Left lung (tissue), 10 donors: ENCODE data around the gene STK24. TPM values are rescaled to one million over a fixed set of nuclear protein-coding genes. Genes with fewer than 3 reads are reported as not detected.

Source experiments
- ATAC-seq: fragments of 200-7000 bp; cut with Tn5 transposase; one replicate; pipeline ENCODE4 v1.9.1; 2020; ENCODE audit warnings: moderate library complexity
- DNase-seq, 4 donors: peaks; one replicate each; pipeline ENCODE4 v3.0.0-alpha.2; 2013 to 2020
- H3K27ac ChIP-seq, 2 donors: fragments of 200-600 bp; sonication (generic) in 1 of 2; one replicate each; pipeline versions ENCODE4 v1.5.0 to v1.8.0; 2020 to 2021
- H3K27me3 ChIP-seq, 2 donors: fragments of 200-600 bp; sonication (generic) in 1 of 2; one replicate each; pipeline versions ENCODE4 v1.5.0 to v1.8.0; 2020 to 2021
- H3K36me3 ChIP-seq, 2 donors: fragments of 200-600 bp; sonication (generic) in 1 of 2; one replicate each; pipeline versions ENCODE4 v1.5.0 to v1.8.0; 2020 to 2021
- H3K4me1 ChIP-seq, 2 donors: fragments of 200-600 bp; one replicate each; pipeline ENCODE4 v1.8.0; 2021
- H3K4me3 ChIP-seq, 2 donors: fragments of 200-600 bp; sonication (generic) in 1 of 2; one replicate each; pipeline versions ENCODE4 v1.5.0 to v1.8.0; 2020 to 2021; ENCODE audit warnings: mild to moderate bottlenecking in 1 of 2
- H3K9me3 ChIP-seq, 2 donors: fragments of 200-600 bp; sonication (generic) in 1 of 2; one replicate each; pipeline versions ENCODE4 v1.5.0 to v1.8.0; 2020 to 2021
- intact Hi-C, 2 donors: fragments of 100-400 bp; cut with DNase I; formaldehyde crosslinking; loops; one replicate each; pipeline versions ENCODE4 v1.11.2 to v1.14.2; 2022
- polyA plus RNA-seq, 6 donors: library from polyadenylated mRNA; unstranded; fragments of 120-200 nt; gene quantifications; one replicate each; pipeline ENCODE4 v1.2.1, GENCODE V29; 2013; ENCODE audit not compliant: insufficient read length in 6 of 6
- total RNA-seq, 2 donors: library from RNA; stranded (reverse); fragmentation: NEBNext Ultra II Directional; extraction: Animal tissue kit (Norgen Biotek cat#: 25700); gene quantifications; one replicate each; pipeline ENCODE4 v1.2.1, GENCODE V29; 2021
- TF ChIP-seq, protein P1 (sequence below), 2 donors: fragments of 200-600 bp; sonication (generic) in 1 of 2; IDR thresholded peaks; one replicate each; pipeline versions ENCODE4 v1.5.0 to v1.8.0; 2021; ENCODE audit warnings: antibody characterized with exemption in 2 of 2
- donor health status: DM: no; HTN: yes; CAD: no.
- donor health status: DM: no; HTN: no; CAD: no.

The STK24 gene
- total and polyA plus RNA-seq, 8 donors = 65.6 to 84.0 (median 75.0) TPM

DNA sequence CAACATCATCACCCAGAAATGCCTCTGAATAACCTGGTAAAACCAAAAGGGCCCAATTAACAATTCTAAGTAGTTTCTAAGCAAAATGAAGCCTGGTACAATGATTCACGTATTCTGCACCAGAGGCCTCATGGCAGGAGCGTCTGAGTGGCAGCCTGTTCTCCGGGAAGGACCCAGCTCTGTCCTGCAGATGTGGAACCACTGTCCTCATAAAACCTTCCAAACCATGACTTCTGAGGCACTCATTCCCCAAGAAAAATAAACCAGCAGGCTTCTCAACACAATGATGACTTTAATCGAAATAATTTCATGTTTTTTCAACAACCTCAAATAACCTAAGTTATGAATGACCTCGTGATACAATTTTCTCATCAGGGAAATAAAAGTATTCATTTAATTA lies 89.9 kb downstream of the STK24 start:
- no peaks in the 10 kb centered on the region for H3K27me3 ChIP-seq
- no peak overlapping the region for H3K4me3 ChIP-seq
- ATAC-seq (no peak), DNase-seq (no peak)
- H3K4me1 ChIP-seq = peaks cover 30 to 59% of the 10 kb centered on the region in 2 donors
- no peak overlapping the region for H3K27ac ChIP-seq
- TF ChIP-seq, protein P1, sequence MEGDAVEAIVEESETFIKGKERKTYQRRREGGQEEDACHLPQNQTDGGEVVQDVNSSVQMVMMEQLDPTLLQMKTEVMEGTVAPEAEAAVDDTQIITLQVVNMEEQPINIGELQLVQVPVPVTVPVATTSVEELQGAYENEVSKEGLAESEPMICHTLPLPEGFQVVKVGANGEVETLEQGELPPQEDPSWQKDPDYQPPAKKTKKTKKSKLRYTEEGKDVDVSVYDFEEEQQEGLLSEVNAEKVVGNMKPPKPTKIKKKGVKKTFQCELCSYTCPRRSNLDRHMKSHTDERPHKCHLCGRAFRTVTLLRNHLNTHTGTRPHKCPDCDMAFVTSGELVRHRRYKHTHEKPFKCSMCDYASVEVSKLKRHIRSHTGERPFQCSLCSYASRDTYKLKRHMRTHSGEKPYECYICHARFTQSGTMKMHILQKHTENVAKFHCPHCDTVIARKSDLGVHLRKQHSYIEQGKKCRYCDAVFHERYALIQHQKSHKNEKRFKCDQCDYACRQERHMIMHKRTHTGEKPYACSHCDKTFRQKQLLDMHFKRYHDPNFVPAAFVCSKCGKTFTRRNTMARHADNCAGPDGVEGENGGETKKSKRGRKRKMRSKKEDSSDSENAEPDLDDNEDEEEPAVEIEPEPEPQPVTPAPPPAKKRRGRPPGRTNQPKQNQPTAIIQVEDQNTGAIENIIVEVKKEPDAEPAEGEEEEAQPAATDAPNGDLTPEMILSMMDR (IDR thresholded peaks at IDR 0.05) = no peak
- no peaks in the 10 kb centered on the region for H3K36me3 ChIP-seq
- intact Hi-C loops = no loop called here
- no peaks in the 10 kb centered on the region for H3K9me3 ChIP-seq

DNA sequence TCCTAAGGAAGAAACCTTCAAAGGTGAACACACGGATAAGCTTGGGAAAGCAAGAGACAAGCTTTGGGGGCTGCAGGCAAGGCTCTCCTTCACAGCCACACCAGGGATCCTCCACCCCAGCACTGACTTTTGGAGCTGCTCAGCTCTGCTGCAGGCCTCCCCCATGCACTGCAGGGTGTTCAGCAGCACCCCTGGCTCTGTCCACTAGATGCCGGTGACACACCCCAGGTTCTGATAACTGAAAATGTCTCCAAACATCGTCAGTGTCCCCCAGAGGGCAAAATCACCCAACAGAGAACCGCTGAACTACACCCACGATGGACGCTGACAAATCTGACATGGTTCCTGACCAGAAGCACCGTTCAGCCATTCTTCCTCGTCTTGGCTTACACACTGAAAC lies 90.5 kb downstream of the STK24 start:
- Histone ChIP-seq H3K27me3 (no peaks in the 10 kb centered on the region), H3K36me3 (peaks cover 0 to under 1% of the 10 kb centered on the region in 2 donors), H3K27ac (no peak overlapping the region), H3K4me1 (peaks cover 30 to 65% of the 10 kb centered on the region in 2 donors), H3K9me3 (no peaks in the 10 kb centered on the region), H3K4me3 (no peak overlapping the region)
- intact Hi-C loops = no loop called here
- no peak for DNase-seq
- TF ChIP-seq, protein P1 (IDR thresholded peaks at IDR 0.05) = no peak
- ATAC-seq = no peak

DNA sequence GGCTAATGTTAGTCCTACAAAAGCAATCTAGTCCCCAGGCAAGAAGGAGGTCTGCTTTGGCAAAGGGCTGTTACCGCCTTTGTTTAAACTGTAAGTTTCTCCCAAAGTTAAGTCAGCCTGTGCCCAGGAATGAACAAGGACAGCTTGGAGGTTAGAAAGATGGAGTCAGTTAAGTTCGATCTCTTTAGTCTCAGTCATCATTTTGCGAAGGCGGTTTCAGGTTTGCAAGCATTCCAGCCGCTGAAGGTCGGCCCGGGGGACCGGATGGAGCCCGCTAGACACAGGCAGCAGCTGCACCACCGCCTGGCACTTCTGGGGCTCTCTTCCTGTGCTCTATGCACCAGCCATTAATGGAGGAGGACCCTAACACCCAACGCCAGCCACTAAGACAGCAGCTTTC lies 91.3 kb downstream of the STK24 start:
- intact Hi-C loops = no loop called here
- Histone ChIP-seq H3K27ac (peak overlapping the region; percentile 88 to 89), H3K4me1 (peaks cover 30 to 73% of the 10 kb centered on the region in 2 donors), H3K27me3 (no peaks in the 10 kb centered on the region), H3K36me3 (peaks cover 0 to 8% of the 10 kb centered on the region in 2 donors), H3K9me3 (no peaks in the 10 kb centered on the region), H3K4me3 (no peak overlapping the region)
- DNase-seq (no peak), ATAC-seq (no peak)
- TF ChIP-seq, protein P1 (IDR thresholded peaks at IDR 0.05) = no peak

DNA sequence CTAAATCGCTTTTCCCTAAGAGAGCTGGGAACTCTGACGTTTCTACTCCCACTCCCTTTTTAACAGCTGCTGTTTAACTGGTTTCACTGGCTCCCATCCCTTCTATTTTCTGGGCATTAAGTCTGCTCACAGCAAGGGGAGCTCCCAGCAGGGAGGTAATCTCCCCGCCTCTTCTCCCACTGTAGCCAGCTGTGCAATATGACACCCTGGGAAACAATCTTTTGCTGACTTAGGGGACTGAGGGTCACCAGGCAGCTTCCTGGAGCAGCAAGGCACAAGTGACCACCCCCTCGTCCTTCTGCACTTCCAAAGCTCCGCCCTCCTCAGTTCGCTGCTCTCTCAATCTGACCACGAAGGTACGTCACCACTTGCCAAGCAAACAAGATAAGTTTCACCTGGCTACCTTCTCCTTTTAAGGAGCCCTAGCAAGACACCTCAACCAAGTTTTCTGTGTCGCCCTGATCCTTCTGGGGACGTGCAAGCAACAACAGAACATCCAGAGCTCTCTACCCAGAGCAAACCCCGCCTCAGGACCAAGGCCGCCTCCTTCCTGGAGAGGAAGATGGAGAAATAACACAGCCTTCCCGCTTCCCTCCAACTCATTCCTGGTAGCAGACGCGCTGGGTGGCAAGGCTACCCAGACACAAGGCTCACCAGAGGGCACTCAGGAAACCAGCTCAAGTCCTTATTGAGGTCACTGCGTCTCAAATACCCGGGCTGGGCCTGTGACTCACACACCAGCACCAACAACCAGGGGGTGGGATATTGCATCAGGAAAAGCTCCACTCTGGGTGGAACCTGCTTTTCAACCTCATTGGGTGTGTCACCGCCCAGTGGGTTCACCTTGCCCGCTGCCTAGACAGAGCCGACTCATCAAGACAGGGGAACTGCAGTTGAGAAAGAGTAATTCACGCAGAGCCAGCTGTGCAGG lies 92.4 kb downstream of the STK24 start:
- Histone ChIP-seq H3K27ac (peak overlapping the region; percentile 88 to 89), H3K9me3 (no peaks in the 10 kb centered on the region), H3K4me1 (peaks cover 30 to 82% of the 10 kb centered on the region in 2 donors), H3K27me3 (no peaks in the 10 kb centered on the region), H3K36me3 (peaks cover 0 to 8% of the 10 kb centered on the region in 2 donors), H3K4me3 (no peak overlapping the region)
- intact Hi-C loops = no loop called here
- DNase-seq (peak; percentile 54 to 88 (median 86)), ATAC-seq (peak; percentile 84)
- TF ChIP-seq, protein P1 (IDR thresholded peaks at IDR 0.05) = no peak

DNA sequence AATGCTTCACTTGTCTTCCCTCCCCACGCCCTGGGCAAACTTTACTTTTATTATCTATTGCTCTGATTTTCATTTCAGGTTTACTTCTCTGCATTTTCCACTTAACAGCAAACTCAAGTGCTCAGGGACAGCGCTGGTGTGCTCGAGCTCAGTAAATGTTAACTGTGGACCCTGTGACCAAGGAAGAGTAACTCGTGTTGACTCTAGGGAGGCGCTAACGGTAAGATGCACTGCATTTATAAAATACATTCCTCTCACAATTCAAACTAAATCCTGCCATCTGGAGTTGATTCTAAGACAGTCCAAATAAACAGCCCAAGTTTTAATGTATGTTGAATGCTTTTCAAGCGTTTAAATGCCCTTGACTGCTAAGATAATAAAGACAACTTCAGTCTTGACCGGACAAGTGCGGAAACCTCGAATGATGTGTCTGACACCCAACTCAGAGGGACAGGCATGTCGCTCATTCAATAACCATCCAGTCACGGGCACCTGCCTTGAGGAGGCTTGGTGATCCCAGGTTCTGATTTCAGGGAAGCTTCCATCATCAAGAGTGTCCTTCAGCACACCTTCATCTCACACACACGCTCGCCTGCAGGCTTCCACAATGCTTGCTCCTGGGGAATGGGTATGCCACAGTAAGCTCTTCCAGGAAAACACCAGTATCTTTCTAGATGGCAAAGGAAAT lies 93.2 kb downstream of the STK24 start:
- TF ChIP-seq, protein P1 (IDR thresholded peaks at IDR 0.05) = no peak
- peak; percentile 26 for ATAC-seq
- intact Hi-C loops = no loop called here
- H3K36me3 ChIP-seq = peaks cover 0 to 8% of the 10 kb centered on the region in 2 donors
- H3K27me3 ChIP-seq = no peaks in the 10 kb centered on the region
- H3K4me3 ChIP-seq = no peak overlapping the region
- H3K9me3 ChIP-seq = no peaks in the 10 kb centered on the region
- H3K27ac ChIP-seq = peak overlapping the region; percentile 88 to 89
- peaks cover 30 to 82% of the 10 kb centered on the region in 2 donors for H3K4me1 ChIP-seq
- no peak for DNase-seq
